GM19455 (cell line): Measurements from ENCODE around the gene SH3PXD2A.

Experiments used
- ATAC-seq: cut with Tn5 transposase; IDR thresholded peaks from one replicate; pipeline ENCODE4 v1.9.1; 2021; ENCODE audit not compliant: unreplicated experiment

The SH3PXD2A gene

DNA sequence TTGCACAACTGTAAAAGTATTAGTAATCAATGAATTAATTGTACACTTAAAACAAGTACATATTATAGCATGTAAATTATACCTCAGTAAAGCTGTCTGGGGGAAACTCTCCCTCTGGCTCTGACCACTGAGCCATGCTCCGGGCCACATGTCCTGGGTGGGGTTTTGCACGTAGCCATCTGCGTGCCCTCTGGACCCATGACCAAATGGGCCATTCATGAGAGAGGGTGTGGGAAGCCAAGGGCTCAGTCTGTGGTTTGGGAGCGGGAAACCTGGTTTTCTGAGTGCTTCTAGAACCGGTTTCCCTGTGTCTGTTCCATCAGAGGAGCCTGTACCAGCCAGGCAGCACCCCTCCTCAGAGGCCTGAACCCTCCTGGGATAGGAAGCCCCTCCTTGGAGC is 143.2 kb downstream of the SH3PXD2A start:
- no peak for ATAC-seq

GRCh38 chr10:103711351-103711994 is 143.9 kb downstream of the SH3PXD2A start:
- no peak for ATAC-seq

GRCh38 chr10:103710490-103710889 is 144.9 kb downstream of the SH3PXD2A start:
- ATAC-seq = no peak

- ATAC-seq = no peak
Measured at GRCh38 chr10:103709341-103709920, 145.9 kb downstream of the SH3PXD2A start.

- no peak for ATAC-seq
Measured at GRCh38 chr10:103708627-103709288, 146.6 kb downstream of the SH3PXD2A start.

DNA sequence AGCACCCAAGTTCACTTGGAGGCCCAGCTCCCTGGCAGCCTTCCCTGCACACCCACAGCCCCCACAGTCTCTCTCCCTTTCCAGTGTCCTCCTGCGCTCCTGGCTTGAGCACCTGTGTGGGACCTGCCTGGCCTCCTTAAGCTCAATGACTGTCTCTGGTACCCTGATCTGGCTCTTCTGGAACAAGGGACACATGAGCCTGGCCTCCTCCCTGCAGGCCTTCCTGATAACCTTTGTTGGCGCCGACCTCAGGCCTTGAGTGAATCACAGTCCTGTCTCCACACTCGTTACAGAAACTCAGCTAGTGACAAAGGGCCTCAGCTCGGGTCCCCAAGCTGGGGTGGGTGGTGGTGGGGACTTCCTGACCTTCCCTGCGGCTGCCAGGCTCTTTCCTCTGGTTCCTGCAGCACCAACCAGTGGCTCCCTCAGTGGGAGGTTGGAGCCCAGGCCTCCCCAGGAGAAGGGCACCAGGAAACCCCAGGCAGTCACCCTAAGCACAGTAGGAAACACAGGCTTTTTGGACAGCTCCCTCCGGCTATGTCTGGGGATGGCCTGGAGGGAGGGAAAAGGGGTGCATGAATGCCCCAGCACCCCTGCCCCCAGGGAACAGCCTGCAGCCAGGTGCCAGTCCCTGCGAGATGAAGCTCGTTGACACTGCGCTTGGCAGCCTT is 147.3 kb downstream of the SH3PXD2A start:
- ATAC-seq = no peak

DNA sequence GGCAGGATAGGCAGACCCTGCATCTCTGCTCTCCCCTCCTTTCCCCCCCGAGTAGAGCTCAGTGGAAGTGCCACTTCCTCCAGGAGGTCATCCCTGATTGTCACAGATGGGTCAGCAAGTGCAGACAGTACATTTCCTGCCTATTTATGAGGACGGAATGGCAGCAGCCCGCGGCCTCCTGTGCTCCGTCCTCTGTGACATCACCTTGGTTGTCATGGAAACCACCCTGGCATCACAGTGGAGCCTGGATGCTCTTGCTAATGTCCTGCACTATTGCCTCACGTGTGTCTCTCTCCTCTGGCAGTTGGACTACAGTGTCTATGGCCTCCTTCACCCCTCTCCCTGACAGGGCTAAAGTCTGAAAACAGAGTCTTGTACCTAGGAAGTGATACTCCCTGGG is 148.6 kb downstream of the SH3PXD2A start:
- no peak for ATAC-seq

DNA sequence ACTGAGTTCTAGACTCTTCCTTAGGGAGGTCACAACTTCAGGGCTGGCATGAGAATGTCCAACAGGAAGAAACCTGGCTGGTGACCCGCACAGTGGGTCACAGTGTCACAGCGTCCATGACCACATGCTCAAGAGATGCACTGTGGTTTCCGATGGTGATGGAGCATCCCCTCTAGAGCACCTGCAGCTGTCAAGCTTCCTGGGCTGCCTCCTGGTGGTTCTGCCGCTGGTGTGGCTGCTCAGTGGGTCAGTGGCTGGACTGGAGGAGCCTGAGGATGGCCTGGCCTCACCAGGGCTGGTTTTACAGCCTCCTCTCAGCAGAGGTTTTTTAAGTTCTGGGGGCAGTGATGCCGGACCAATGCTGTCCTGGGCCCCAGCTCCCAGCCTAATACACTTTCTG is 149.3 kb downstream of the SH3PXD2A start:
- ATAC-seq = no peak

GRCh38 chr10:103703941-103704919 is 151.1 kb downstream of the SH3PXD2A start:
- ATAC-seq = no peak

GRCh38 chr10:103701380-103702222 is 153.8 kb downstream of the SH3PXD2A start:
- no peak for ATAC-seq

DNA sequence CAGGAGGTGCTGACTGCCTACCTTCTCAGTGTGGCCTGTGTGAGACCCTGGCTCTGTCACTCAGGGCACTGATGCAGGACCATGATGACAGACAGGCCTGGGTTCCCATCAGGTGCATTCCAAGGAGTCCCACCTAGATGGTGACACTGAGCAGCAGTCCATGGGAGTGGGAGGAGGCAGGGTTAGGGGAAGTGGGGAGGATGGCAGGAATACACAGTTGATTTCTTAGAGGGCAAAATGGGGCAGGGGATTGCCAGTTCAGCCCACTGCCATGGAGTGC is 155.0 kb downstream of the SH3PXD2A start:
- no peak for ATAC-seq

DNA sequence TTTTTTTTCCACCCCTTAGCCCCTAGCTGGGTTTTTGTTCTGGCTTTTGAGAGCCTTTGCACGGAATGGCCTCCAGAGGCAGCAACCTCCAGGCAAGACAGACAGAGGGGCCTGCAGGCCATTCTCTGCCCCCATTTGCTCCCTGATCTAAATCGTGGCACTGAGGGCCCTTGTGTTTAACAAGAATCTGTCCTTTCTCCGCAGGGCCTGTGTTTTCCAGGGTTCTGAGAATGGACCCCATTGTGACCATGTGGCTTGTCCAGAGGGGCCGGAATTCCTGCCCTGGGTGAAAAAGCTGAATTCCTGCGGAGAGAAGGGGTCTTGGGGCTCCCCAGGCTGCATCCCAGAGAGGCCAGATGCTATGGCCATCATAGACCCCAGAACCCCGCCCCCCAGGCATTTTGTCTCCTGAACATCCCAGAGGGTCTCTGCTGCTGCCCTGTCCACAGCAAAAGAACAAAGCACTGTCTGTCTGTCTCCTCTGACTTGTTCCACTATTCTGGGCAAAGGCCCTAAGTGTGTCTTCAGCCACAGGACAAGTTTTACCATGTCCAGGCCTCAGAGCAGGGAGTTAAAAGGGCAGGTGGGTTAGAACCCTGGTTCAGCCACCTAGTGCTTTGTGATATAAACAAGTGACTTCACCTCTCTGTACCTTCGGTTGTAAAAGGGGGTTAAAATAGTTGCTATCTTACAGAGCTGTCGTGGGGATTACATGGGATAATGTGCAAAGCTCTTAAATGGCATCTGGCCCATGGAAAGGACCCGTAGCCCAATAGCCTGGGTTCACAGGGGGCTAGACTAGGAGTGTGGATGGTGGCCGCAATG is 155.6 kb downstream of the SH3PXD2A start:
- no peak for ATAC-seq

DNA sequence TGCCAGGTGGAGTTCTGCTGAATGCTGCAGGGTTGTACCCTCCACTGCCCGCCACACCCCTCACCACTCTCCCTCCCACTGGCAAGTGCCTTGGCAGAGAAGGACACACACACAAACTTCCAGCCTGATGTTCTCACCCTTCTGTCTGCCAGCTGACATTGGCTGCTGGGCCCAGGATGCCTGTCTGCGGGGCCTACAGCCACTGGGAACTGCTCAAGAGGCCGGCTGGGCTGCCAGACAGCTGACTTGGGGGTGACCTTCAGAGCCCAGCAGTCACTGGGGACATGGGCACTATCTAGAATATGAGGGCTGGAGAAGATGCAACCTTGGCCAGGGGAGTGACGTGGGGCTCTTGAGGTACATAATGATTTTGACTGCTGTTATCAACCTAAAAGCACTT is 157.1 kb downstream of the SH3PXD2A start:
- ATAC-seq = no peak

DNA sequence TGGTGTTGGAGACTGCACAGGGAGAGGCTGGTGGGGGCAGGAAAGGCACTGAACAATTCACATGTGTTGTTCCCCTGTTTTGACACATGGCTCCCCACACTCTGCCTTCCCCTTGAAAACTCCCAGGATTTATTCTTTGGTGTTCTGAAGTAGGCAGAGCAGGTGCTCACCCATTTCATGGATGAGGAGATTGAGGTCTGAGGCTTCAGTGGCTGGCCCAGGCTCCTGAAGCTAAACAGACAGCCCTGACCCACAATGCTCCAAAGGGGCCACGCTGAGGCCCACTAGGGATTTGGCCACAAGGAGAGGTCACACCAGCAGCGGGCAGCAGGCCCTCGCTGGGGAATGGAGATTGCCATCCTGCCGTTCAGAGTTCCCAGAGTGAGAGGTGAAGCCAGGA is 157.6 kb downstream of the SH3PXD2A start:
- no peak for ATAC-seq

GRCh38 chr10:103696411-103697145 is 158.8 kb downstream of the SH3PXD2A start:
- peak; percentile 24 for ATAC-seq

DNA sequence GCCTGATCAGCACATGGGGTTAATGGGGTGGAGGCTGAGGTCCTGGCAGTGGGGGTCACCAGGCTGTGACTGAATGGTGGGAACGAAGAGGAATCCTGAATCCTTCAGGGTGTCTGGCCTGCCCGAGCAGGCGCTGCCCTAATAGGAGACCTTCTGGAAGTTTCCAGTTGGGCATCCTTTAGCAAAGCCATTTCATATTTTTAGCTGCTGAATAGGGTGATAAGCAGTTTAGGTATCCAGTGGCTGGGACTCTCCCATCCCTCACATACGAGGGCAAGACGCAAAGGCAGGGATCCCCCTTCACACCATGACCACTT is 159.3 kb downstream of the SH3PXD2A start:
- no peak for ATAC-seq

GRCh38 chr10:103695584-103696005 is 159.8 kb downstream of the SH3PXD2A start:
- no peak for ATAC-seq

DNA sequence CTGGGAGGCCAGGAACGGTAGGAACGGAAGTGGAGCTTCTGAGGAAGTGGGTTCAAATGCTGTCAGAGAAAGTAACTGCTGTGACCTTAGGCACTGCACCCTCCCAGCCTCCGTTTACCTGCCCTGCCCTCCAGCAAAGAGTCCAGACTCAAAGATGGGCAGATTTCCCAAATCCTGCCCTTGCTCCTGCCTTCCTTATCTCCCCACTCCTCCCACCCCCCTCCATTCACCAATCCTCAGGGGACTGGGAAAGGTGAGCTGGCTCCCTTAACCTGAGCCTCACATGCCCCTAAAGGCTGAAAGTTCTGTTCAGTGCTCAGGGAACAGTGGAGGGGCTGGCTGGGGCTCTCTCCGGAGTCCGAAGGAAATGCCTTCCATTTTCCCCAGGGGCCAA is 161.6 kb downstream of the SH3PXD2A start:
- ATAC-seq = no peak
